ENCODE measurements around the gene KRABD2.
"Not testable (repeated sequence)": the region's sequence is repeated elsewhere in the genome, so short reads cannot be mapped to it uniquely, and the experiment has no call there.

Gene KRABD2

GRCh38 chr17:8360260-8360659 lies 16.2 kb downstream of the KRABD2 start:
- FAIRE-seq: no peak

GRCh38 chr17:8359769-8360168 lies 16.7 kb downstream of the KRABD2 start:
- no peak for FAIRE-seq

- FAIRE-seq: no peak
These were observed 18.6 kb downstream of the KRABD2 start for GRCh38 chr17:8357910-8358309.

GRCh38 chr17:8354236-8354635 lies 22.3 kb downstream of the KRABD2 start:
- FAIRE-seq: no peak

GRCh38 chr17:8353736-8354135 lies 22.8 kb downstream of the KRABD2 start:
- no peak for FAIRE-seq

GRCh38 chr17:8350339-8350738 lies 26.2 kb downstream of the KRABD2 start:
- FAIRE-seq: no peak

GRCh38 chr17:8347001-8347400 lies 29.5 kb downstream of the KRABD2 start:
- FAIRE-seq: not testable (repeated sequence)

- no peak for FAIRE-seq
These were observed 30.4 kb downstream of the KRABD2 start for GRCh38 chr17:8345951-8346665.

GRCh38 chr17:8345052-8345690 lies 31.3 kb downstream of the KRABD2 start:
- no peak for FAIRE-seq

GRCh38 chr17:8341456-8341855 lies 35.0 kb downstream of the KRABD2 start:
- no peak for FAIRE-seq

- no peak for FAIRE-seq
These were observed 37.0 kb downstream of the KRABD2 start, which contains the start of gene ODF4 for GRCh38 chr17:8339540-8339939. Gene ODF4 (plus strand): TSS chr17:8339840. CDS start chr17:8340052, 212 bp downstream.

GRCh38 chr17:8338753-8339140 lies 37.8 kb downstream of the KRABD2 start:
- no peak for FAIRE-seq

- no peak for FAIRE-seq
These were observed 38.4 kb downstream of the KRABD2 start for GRCh38 chr17:8337802-8338752.

GRCh38 chr17:8333281-8333680 lies 43.2 kb downstream of the KRABD2 start:
- no peak for FAIRE-seq

GRCh38 chr17:8332688-8333087 lies 43.8 kb downstream of the KRABD2 start:
- FAIRE-seq: no peak

GRCh38 chr17:8332128-8332527 lies 44.4 kb downstream of the KRABD2 start:
- FAIRE-seq: no peak

GRCh38 chr17:8327303-8327649 lies 49.2 kb downstream of the KRABD2 start:
- no peak for FAIRE-seq
